Measurements from ENCODE around the gene TIAM2. TPM values are rescaled to one million over a fixed set of nuclear protein-coding genes. Genes with fewer than 3 reads are reported as not detected.
A peak's percentile ranks its signal among the peaks of the same experiment; 100 is the strongest.
"Not testable (repeated sequence)": the region's sequence is repeated elsewhere in the genome, so short reads cannot be mapped to it uniquely, and the experiment has no call there.

The TIAM2 gene
- total and polyA plus RNA-seq, 12 donors, result 4.3 to 22.5 (median 11.8) TPM

DNA sequence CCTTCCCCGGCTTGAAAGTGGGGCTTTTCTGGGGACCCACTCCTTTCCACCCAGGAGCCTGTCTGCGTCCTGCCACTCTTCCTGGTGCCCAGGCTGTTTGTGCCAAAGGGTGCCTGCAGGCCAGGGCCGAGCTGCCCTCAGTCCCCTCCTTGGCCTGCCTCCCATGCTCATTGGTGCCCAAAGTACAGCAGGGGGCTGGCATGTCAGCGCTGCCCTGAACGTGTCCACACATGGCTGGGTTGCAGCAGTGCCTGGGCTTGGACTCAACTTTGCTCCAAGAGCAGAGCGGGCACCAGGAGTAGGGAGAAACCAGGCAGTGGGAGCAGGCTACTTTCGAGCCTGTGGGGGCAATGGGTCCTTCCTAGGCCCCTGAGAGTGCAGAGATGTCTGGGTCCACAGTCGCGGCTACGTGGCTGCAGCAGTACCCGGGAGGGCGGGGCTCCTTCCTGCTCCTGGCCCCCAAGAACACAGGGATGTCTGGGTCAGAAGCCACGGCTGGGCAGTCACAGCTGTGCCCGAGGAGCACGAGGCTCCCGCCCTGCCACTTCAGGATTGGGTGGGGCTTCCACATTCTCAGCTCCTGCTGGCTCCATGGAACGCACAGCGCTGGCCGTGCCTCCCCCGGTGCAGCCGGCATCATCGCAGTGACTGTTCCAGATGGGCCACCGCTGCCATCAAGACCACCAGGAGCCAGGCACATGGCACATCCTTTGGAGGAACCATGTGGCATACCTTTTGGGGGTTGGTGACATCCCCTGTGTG is 218.7 kb downstream of the TIAM2 start:
- intact Hi-C loops (cut with DNase I), result no loop called here

DNA sequence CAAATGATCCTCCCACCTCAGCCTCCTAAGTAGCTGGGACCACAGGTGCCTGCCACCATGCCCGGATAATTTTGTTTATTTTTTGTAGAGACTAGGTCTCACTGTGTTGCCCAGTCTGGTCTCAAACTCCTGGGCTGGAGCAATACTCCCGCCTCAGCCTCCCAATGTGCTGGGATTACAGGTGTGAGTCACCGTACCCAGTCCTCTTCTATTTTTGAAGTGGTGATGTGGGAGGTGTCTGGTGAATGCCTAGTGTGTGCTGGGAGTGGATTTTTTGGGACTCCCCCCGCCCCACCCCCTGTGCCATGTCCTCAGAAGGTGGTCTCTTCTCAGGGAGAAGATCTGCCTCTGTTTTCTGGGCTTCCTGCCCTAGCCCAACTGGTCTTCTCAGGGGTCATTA is 220.8 kb downstream of the TIAM2 start:
- WGBS, 2 donors, result 86 to 94% methylated on average over 4 of the region's 4 CpGs
- no peaks in the 10 kb centered on the region for H3K27me3 ChIP-seq
- ATAC-seq (no peak), DNase-seq (no peak)
- H3K4me1 ChIP-seq, result peaks cover 0 to 10% (median 0%) of the 10 kb centered on the region in 9 donors
- no peak overlapping the region for H3K27ac ChIP-seq
- intact Hi-C loops (cut with DNase I), result no loop called here
- no peak overlapping the region for H3K4me3 ChIP-seq
- H3K36me3 ChIP-seq, result peaks cover 0 to 12% (median 0%) of the 10 kb centered on the region in 9 donors
- peaks cover 0 to 4% (median 0%) of the 10 kb centered on the region in 11 donors for H3K9me3 ChIP-seq
- TF ChIP-seq, protein P1, sequence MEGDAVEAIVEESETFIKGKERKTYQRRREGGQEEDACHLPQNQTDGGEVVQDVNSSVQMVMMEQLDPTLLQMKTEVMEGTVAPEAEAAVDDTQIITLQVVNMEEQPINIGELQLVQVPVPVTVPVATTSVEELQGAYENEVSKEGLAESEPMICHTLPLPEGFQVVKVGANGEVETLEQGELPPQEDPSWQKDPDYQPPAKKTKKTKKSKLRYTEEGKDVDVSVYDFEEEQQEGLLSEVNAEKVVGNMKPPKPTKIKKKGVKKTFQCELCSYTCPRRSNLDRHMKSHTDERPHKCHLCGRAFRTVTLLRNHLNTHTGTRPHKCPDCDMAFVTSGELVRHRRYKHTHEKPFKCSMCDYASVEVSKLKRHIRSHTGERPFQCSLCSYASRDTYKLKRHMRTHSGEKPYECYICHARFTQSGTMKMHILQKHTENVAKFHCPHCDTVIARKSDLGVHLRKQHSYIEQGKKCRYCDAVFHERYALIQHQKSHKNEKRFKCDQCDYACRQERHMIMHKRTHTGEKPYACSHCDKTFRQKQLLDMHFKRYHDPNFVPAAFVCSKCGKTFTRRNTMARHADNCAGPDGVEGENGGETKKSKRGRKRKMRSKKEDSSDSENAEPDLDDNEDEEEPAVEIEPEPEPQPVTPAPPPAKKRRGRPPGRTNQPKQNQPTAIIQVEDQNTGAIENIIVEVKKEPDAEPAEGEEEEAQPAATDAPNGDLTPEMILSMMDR (IDR thresholded peaks at IDR 0.05), result no peak

More for the DNA sequence above, 218.7 kb downstream of the TIAM2 start:
- no peaks in the 10 kb centered on the region for H3K4me1 ChIP-seq
- WGBS, 2 donors, result 83 to 91% methylated on average over 23 of the region's 23 CpGs
- ATAC-seq, result peak in 1 of 8 donors; percentile 14
- H3K4me3 ChIP-seq, result no peak overlapping the region
- TF ChIP-seq, protein P1 (IDR thresholded peaks at IDR 0.05), result no peak
- H3K27me3 ChIP-seq, result no peaks in the 10 kb centered on the region
- H3K27ac ChIP-seq, result no peak overlapping the region
- peaks cover 0 to 4% (median 0%) of the 10 kb centered on the region in 11 donors for H3K9me3 ChIP-seq
- no peak for DNase-seq
- H3K36me3 ChIP-seq, result peaks cover 0 to 12% (median 0%) of the 10 kb centered on the region in 9 donors

DNA sequence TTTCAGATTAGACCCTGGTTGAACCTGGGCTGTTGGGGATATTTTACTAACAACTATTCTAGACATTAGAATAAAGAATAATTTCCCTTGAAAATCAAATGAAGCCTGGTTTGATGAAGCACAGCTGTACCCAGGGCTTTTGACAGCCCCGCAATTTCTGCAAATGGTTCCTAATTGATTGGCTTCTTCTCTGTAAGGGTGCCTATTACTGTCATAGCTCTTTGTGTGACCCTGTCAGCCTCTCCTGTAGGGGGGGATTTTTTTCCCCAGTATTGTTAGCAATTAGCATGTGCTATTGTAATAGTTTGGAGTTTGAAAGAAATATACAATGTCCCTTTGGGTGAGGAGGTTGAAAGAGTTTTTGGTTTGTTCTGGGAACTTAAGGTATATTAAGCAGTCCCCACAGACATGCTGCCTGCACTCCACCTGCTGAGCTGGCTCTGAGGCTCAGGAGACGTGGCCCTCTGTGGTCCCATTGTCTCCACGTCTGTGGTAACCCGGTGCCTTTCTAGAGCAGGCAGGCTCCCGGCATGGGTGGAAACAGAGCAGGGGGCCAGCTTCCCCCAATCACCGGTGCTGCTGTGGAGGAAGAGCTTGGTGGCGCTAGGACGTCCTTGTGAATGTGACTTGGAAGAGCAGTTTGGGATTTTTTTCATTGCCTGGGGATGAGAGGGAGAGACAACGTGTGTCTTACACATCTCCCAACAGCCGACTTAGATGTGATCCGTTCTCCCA is 221.4 kb downstream of the TIAM2 start:
- WGBS, 2 donors, result 65 to 69% methylated on average over 11 of the region's 11 CpGs
- H3K27me3 ChIP-seq, result no peaks in the 10 kb centered on the region
- TF ChIP-seq, protein P1 (IDR thresholded peaks at IDR 0.05), result no peak
- H3K36me3 ChIP-seq, result peaks cover 0 to 7% (median 0%) of the 10 kb centered on the region in 9 donors
- DNase-seq (no peak), ATAC-seq (no peak)
- H3K9me3 ChIP-seq, result peaks cover 0 to 4% (median 0%) of the 10 kb centered on the region in 11 donors
- intact Hi-C loops (cut with DNase I), result no loop called here
- H3K4me1 ChIP-seq, result peaks cover 0 to 10% (median 0%) of the 10 kb centered on the region in 9 donors
- H3K4me3 ChIP-seq, result no peak overlapping the region
- H3K27ac ChIP-seq, result no peak overlapping the region

DNA sequence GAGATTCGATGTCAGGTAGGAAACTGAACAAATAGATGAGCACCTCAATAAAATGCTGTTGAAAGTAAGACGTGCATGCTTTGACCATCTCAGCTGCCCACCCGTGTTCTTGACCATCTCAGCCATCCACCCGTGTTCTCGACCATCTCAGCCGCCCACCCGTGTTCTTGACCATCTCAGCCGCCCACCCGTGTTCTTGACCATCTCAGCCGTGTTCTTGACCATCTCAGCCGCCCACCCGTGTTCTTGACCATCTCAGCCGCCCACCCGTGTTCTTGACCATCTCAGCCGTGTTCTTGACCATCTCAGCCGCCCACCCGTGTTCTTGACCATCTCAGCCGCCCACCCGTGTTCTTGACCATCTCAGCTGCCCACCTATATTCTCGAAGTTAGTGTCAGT is 223.6 kb downstream of the TIAM2 start:
- DNase-seq; H3K4me1 ChIP-seq; H3K27ac ChIP-seq; H3K36me3 ChIP-seq; H3K9me3 ChIP-seq; H3K27me3 ChIP-seq; ATAC-seq; intact Hi-C loops (cut with DNase I); H3K4me3 ChIP-seq: not testable (repeated sequence)
- WGBS, 2 donors, result 93 to 94% methylated on average over 12 to 20 of the region's 20 CpGs
